GM15510 (cell line): ENCODE results near the gene PALM.

Experiments used
- POLR2A ChIP-seq: IDR thresholded peaks from 3 replicates; pipeline ENCODE4 v1.6.1; 2011; ENCODE audit warnings: borderline replicate concordance; ENCODE audit not compliant: insufficient read length; ENCODE audit errors: extremely low read depth

PALM gene

DNA sequence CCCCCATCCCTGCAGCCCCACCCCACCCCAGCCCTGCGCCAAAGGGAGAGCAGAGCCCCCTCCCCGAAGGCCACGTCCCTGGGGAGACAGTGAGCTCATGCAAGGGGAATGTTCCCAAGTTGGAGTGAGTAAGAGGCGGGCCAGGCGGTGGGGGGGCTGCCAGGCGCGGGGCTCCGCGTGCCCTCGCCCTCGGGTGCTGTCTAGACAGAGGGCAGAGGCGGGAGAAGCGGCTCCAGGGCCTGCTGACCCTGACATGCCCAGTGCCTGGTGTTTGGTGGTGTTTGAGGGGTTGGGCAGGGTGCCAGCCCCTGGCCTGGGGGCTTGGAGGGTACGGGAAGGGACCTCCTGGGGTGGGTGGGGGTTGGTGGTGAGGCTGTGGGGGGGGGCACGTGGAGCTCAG, 31.5 kb upstream of the PALM start:
- no peak for TF ChIP-seq POLR2A

DNA sequence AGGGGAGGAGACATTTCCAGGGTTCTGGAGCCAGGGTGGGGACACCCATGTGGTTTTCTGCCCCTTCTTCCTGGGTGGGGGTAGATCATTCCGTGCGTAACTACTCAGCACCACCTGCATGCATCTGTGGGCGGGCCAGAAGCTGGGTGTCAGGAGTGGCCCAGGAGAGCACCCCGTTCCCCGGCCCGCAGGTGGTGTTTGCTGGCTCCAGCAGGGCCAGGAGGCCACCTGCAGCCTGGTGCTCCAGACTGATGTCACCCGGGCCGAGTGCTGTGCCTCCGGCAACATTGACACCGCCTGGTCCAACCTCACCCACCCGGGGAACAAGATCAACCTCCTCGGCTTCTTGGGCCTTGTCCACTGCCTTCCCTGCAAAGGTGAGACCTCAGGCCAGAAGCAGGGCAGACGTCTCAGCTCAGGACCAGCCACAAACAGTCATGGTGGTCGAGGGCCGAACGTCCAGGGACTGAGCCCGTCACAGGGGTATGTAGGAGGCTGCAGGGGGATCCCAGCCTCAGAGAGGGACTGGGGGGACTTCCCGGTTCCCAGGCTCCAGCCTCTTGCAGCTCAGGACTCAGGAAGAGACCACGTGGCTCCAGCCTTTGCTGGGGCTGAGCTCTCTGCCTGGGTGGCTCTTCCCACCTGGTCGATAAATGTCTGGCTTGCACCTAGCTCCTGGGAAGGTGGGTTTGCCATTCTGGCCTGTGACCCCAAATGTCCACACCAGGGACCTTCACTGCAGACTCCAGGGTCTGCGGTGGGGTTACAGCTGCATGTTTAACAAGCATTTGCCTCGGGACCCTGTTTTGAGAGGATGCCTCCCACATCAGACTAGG, 30.9 kb upstream of the PALM start:
- no peak for TF ChIP-seq POLR2A

DNA sequence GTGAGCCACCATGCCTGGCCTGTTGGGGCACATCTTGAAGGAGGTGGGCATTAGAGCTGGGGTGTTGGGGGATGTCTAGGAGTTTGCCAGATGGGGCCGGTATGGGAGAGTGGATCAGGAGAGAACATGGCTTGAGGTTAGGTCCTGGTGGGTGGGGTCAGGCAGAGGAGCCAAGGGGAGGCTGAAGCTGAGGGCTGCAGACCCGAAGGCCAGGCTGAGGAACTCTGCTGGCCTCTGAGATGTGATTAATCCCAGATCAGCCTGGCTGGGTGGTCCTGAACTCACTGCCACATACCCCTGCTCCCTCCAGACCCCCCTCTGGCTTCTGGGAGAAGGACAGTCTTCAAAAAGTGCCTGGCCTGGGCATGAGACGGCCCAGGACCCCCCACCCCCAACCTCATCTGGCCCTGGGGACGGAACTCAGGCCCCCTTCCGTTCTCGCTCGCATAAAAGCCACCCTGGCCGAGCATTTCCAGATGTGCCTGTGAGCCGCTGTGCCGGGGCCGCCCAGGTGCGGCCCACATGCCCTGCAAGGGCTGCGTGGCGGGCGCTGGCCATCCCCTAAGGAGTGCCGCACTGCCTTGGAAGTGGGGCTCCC, 29.8 kb upstream of the PALM start:
- no peak for TF ChIP-seq POLR2A

DNA sequence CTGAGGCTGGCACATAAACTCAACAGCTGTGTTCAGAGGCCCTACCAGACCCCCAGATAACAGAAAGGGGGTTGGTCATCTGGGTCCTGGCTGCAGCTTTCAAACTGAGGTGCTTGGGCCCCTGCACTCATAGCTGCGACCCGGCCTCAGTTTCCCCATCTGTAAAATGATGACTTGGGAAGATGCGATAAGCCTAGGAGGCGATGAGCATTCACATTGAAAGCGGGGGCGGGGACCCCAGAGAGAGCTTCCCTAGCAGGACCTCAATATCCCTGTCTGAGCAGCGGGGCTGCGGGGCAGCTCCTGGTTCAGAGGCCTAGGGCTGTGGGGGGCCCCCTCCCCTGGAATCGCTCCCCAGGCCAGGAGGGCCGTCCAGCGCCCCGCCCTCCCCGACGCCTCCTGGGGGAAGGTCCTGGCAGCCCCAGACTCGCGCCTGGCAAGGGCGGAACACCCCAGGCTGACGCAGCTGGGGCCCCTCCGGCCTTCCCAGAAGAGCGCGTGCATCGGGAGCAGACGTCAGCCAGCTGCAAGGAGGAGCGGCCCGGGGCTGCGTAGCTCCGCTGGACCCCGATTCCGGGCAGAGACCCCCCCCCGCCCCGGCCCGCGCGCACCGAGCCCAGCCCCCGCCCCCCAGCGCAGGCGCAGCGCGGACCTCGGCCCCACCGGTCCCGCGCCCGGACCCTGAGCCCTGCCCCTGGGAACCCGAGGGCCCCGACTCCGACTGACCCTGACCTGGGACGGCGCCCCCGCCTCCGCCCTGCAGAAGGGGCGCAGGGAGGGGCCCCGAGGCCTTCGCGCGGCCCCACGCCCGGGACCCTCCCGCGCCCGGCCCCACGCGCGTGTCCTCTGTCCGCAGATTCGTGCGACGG, 29.1 kb upstream of the PALM start:
- no peak for TF ChIP-seq POLR2A

DNA sequence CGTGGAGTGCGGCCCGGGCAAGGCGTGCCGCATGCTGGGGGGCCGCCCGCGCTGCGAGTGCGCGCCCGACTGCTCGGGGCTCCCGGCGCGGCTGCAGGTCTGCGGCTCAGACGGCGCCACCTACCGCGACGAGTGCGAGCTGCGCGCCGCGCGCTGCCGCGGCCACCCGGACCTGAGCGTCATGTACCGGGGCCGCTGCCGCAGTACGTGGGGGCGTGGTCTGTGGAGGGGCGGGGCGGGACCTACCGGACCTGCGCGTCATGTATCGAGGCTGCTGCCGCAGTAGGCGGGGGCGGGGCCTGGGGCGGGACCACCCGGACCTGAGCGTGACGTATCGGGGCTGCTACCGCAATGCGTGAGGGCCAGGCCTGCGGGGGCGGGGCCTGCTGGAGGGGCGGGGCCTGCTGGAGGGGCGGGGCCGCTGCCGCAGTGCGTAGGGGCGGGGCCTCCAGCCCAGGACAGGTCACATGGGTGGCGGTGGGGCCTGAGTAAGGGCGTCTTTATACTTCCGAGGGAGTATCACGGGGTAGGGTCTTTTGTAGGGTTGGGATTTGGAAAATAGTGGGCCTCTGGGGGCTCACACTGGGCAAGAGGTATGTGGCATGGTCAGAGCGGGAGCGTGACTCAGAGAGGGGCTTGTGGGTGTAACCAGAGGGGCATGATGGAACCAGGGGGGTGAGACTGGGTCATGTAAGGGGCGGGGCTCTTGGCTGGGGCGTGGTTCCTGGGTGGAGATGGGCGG, 28.3 kb upstream of the PALM start:
- TF ChIP-seq POLR2A: peak; percentile 86

DNA sequence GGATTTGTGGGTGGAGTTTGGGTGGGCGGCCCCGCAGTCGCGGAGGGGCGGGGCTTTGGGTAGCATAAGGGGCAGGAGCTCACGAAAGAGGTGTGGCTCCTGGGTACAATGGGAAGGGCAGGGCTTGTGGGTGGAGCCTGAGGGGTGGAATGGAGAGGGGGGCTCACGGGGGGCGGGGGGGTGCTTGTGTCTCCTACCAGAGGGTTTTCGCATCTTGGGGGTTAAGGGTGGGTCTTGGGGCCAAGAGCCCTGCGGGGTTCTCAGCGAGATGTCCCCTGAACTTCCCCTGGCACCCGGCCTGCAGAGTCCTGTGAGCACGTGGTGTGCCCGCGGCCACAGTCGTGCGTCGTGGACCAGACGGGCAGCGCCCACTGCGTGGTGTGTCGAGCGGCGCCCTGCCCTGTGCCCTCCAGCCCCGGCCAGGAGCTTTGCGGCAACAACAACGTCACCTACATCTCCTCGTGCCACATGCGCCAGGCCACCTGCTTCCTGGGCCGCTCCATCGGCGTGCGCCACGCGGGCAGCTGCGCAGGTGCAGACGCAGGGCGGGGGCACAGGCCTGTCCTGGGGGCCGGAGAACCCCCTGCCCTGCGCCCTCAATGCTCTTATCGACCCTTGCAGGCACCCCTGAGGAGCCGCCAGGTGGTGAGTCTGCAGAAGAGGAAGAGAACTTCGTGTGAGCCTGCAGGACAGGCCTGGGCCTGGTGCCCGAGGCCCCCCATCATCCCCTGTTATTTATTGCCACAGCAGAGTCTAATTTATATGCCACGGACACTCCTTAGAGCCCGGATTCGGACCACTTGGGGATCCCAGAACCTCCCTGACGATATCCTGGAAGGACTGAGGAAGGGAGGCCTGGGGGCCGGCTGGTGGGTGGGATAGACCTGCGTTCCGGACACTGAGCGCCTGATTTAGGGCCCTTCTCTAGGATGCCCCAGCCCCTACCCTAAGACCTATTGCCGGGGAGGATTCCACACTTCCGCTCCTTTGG, 27.4 kb upstream of the PALM start:
- no peak for TF ChIP-seq POLR2A

DNA sequence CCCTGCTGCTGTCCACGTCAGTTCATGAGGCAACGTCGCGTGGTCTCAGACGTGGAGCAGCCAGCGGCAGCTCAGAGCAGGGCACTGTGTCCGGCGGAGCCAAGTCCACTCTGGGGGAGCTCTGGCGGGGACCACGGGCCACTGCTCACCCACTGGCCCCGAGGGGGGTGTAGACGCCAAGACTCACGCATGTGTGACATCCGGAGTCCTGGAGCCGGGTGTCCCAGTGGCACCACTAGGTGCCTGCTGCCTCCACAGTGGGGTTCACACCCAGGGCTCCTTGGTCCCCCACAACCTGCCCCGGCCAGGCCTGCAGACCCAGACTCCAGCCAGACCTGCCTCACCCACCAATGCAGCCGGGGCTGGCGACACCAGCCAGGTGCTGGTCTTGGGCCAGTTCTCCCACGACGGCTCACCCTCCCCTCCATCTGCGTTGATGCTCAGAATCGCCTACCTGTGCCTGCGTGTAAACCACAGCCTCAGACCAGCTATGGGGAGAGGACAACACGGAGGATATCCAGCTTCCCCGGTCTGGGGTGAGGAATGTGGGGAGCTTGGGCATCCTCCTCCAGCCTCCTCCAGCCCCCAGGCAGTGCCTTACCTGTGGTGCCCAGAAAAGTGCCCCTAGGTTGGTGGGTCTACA, 25.9 kb upstream of the PALM start:
- no peak for TF ChIP-seq POLR2A

DNA sequence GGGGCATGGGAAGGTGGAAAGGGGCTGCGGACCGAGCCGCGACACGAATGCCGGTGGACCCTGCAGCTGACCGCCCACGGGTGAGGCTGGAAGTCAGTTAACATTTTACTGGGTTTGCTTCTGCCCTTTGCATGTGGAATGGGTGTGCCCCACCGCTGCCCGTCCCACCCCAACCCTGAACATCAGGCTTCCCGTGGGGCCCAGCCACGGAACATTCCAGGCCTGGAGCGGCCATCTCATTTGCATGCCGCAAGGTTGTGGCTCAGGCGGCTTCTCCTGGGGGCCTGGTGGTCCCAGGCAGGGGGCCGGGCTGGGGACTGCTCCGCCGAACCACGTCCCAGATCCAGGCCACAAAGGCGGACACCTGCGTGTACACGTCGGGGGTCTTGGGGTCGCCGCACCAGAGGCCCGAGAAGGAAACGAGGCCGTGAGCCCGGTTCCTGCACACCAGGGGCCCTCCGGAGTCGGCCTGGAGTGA, 23.2 kb upstream of the PALM start:
- TF ChIP-seq POLR2A: no peak

DNA sequence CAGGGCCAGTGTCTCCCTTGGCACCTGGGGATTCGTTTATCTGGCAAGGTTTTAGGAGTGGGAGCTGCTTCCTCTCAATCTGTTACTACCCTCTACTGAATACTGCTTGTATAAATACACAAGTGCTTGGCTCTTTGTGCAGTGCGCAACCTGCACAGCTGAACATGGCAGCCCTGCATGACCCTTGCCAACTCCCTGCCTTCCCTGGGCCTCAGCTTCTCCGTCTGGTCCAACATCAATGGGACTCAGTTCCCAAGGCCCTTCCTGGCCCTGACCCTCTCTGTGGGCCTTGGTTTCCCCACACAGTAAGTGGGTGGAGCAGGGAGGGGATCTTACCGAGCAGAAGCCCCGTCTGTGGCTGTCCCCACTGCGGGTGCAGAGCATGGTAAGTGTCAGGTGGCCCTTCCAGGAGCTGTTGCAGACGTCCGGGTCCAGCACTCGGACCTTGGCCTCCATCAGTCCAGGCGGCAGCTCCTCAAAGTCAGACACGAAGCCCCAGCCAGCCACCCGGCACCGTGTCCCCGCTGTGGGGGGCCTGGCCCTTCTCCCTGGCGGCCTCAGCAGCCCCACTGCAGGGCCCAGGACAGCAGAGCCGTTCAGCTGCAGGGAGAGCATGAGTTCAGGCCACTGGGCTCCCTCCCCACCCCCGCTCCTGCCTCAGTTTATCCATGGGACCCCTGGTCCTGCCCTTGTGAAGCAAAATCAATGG, 22.0 kb upstream of the PALM start:
- no peak for TF ChIP-seq POLR2A

DNA sequence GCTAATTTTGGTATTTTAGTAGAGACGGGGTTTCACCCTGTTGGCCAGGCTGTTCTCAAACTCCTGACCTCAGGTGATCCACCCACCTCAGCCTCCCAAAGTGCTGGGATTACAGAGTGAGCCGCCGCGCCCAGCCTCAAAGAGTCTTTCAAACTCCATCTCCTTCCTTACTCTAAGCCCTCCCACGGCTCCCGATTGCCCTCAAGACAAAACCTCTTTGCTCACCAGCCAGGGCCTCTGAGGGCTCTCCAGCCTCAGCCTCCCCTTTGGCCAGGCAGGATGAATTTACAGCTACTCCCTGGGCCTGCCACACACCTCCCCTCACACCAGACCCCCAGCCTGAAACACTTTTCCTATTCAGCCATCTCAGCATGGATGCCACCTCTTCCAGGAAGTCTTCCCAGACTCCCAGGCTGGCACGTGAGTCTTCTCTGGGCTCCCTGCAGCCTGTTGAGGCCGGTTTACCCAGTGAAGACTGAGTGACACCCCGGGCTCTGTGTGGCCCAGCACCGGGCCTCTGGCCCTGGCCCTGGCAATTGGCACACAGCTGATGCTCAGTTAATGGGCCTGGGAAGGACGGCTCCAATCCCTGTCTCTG, 21.1 kb upstream of the PALM start:
- no peak for TF ChIP-seq POLR2A

DNA sequence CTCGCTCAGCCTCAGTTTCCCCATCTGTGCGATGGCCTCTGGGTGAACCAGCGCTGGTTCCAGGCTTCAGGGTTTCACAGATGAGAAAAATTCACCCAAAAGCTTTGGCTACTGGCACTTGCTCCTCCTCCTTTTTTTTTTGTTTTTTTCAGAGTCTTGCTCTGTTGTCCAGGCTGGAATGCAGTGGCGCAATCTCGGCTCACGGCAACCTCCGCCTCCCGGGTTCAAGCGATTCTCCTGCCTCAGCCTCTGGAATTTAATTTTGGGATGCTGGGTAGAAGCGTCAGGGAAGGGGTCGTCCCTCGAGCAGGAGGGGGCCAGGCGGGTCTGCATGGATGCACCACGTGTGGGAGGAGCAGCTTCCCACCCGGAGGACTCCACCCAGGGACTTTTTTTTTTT, 20.5 kb upstream of the PALM start:
- TF ChIP-seq POLR2A: no peak

DNA sequence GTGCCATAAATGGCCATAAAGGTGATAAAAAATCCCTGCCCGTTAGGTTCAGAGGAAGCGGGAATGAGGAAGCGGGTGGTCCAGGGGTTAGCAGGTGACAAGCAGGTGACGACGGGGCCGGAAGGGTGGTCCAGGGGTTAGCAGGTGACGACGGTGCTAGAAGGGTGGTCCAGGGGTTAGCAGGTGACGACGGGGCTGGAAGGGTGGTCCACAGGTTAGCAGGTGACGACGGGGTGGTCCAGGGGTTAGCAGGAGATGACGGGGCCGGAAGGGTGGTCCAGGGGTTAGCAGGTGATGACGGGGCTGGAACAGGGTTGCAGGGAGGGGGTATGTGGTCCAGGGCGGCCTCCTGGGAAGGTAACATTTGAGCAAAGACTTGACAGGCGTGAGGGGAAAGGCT, 19.7 kb upstream of the PALM start:
- TF ChIP-seq POLR2A: no peak
